Measurements from ENCODE around the gene TMEM129.

The TMEM129 gene

GRCh38 chr4:1721666-1722550 lies 785 bp upstream of the TMEM129 start:
- no peak for DNase-seq

- DNase-seq, result peak in 38 of 58 donors; percentile 10 to 73 (median 48)
Observed at GRCh38 chr4:1720163-1720983, 750 bp downstream of the TMEM129 start.

- DNase-seq, result no peak
Observed at GRCh38 chr4:1718095-1718850, 2.9 kb downstream of the TMEM129 start.

- DNase-seq, result no peak
Observed at GRCh38 chr4:1717129-1718094, 3.7 kb downstream of the TMEM129 start.

GRCh38 chr4:1716065-1716945 lies 4.8 kb downstream of the TMEM129 start:
- no peak for DNase-seq

GRCh38 chr4:1715002-1715758 lies 5.9 kb downstream of the TMEM129 start:
- no peak for DNase-seq

GRCh38 chr4:1714303-1715001 lies 6.7 kb downstream of the TMEM129 start:
- no peak for DNase-seq

GRCh38 chr4:1713003-1713851 lies 7.9 kb downstream of the TMEM129 start:
- no peak for DNase-seq

- DNase-seq, result peak; percentile 4 to 93 (median 82)
Observed at GRCh38 chr4:1712216-1713002, 8.7 kb downstream of the TMEM129 start, which contains the start of gene SLBP. Gene SLBP (minus strand): TSS chr4:1712319. CDS start chr4:1712188, 131 bp downstream.

GRCh38 chr4:1711571-1712215 lies 9.4 kb downstream of the TMEM129 start:
- peak in 31 of 58 donors; percentile 22 to 74 (median 49) for DNase-seq

- no peak for DNase-seq
Observed at GRCh38 chr4:1711055-1711570, 10.0 kb downstream of the TMEM129 start.

GRCh38 chr4:1708581-1708980 lies 12.5 kb downstream of the TMEM129 start:
- no peak for DNase-seq

- DNase-seq, result no peak
Observed at GRCh38 chr4:1706358-1706757, 14.8 kb downstream of the TMEM129 start.

GRCh38 chr4:1705732-1706131 lies 15.4 kb downstream of the TMEM129 start:
- DNase-seq, result no peak

- DNase-seq, result no peak
Observed at GRCh38 chr4:1703867-1704266, 17.3 kb downstream of the TMEM129 start.

Measured in anterior cingulate cortex (tissue), 58 donors.